HepG2 (cell line): ENCODE data around the gene HS2ST1. TPM values are rescaled to one million over a fixed set of nuclear protein-coding genes. Genes with fewer than 3 reads are reported as not detected.

Experiments used
- ATAC-seq: fragments of 200-7000 bp; cut with Tn5 transposase; 3 replicates; pipeline ENCODE4 v1.9.1; 2020; ENCODE audit warnings: mild to moderate bottlenecking, moderate library complexity
- BruUV-seq: library from RNA; stranded (reverse); fragments of 400-500 nt; replicated peaks from 2 replicates; lab custom pipeline; 2021; lab: Mats Ljungman, UMichigan
- CTCF ChIA-PET: fragments of 300-600 bp; formaldehyde crosslinking; extraction: SDS; loops from one replicate; lab custom pipeline; 2021; ENCODE audit warnings: low total read pairs, inconsistent platforms, low intra/inter-chr PET ratio; lab: Yijun Ruan, JAX
- POLR2A ChIA-PET: fragments of 350-600 bp; sonication (Branson Sonifier 250); formaldehyde crosslinking; loops from one replicate; lab custom pipeline; 2020; ENCODE audit warnings: antibody characterized with exemption, inconsistent platforms; lab: Yijun Ruan, JAX
- DNase-seq: peaks from one replicate; pipeline ENCODE4 v3.0.0-alpha.2; 2015; ENCODE audit warnings: low spot score
- FAIRE-seq: peaks from 3 replicates; lab custom pipeline; 2011; peaks lifted over from hg19 to GRCh38; lab: Jason Lieb, UNC
- H2AFZ ChIP-seq: one replicate; pipeline ENCODE4 v1.6.1; 2011; ENCODE audit warnings: low read length, inconsistent platforms
- H3K27ac ChIP-seq: fragments of 300-600 bp; 3 replicates; pipeline ENCODE4 v1.8.0; 2011; ENCODE audit warnings: mixed run types, mild to moderate bottlenecking, mixed read lengths, low read length, inconsistent platforms; ENCODE audit not compliant: insufficient read depth; ENCODE audit errors: extremely low read length
- H3K27me3 ChIP-seq, 2 experiments: fragments of 200-600 bp in 1 of 2; 2 replicates in 1 of 2; 3 replicates in 1 of 2; pipeline versions ENCODE4 v1.6.0 to v1.8.0; 2011; ENCODE audit warnings: low read length in 2 of 2, mild to moderate bottlenecking in 2 of 2, moderate library complexity in 2 of 2, inconsistent platforms in 1 of 2; ENCODE audit not compliant: insufficient read depth in 2 of 2, control insufficient read depth in 1 of 2
- H3K36me3 ChIP-seq, 2 experiments: fragments of 200-600 bp in 1 of 2; replicated peaks in 1 of 2; 2 replicates in 1 of 2; 3 replicates in 1 of 2; pipeline versions ENCODE4 v1.5.1 to v1.8.0; 2011; ENCODE audit warnings: low read length in 2 of 2, inconsistent platforms in 1 of 2; ENCODE audit not compliant: insufficient read depth in 2 of 2, control insufficient read depth in 1 of 2
- H3K4me1 ChIP-seq: 2 replicates; pipeline ENCODE4 v1.5.1; 2012; ENCODE audit warnings: low read length, inconsistent platforms; ENCODE audit not compliant: insufficient read depth
- H3K4me2 ChIP-seq: 2 replicates; pipeline ENCODE4 v1.6.0; 2011; ENCODE audit warnings: low read depth, low read length, inconsistent platforms
- H3K4me3 ChIP-seq, 3 experiments: fragments of 200-600 bp in 1 of 3; sonication (generic), shearing (Covaris generic) in 1 of 3; replicated peaks in 1 of 3; 2 replicates each; pipeline ENCODE4 v1.5.1; 2011 to 2016; ENCODE audit warnings: low read length in 3 of 3, inconsistent platforms in 2 of 3, low read depth in 2 of 3, mild to moderate bottlenecking in 2 of 3, control low read depth in 1 of 3, mixed read lengths in 1 of 3; ENCODE audit not compliant: insufficient read depth in 1 of 3
- H3K79me2 ChIP-seq: one replicate; pipeline ENCODE4 v1.6.1; 2011; ENCODE audit warnings: low read length, inconsistent platforms; ENCODE audit not compliant: insufficient read depth
- H3K9ac ChIP-seq: 2 replicates; pipeline ENCODE4 v1.6.0; 2011; ENCODE audit warnings: mild to moderate bottlenecking, low read depth, low read length, inconsistent platforms; ENCODE audit not compliant: insufficient read depth
- H3K9me3 ChIP-seq: 2 replicates; pipeline ENCODE4 v1.5.1; 2012; ENCODE audit warnings: mild to moderate bottlenecking, low read length
- H4K20me1 ChIP-seq: 2 replicates; pipeline ENCODE4 v1.6.0; 2011; ENCODE audit warnings: inconsistent platforms, mild to moderate bottlenecking, low read length, moderate library complexity; ENCODE audit not compliant: insufficient read depth
- AGO1 ChIP-seq: fragments of 200-400 bp; formaldehyde crosslinking; IDR thresholded peaks from 2 replicates; pipeline ENCODE4 v1.6.1; 2017; ENCODE audit warnings: mild to moderate bottlenecking, low read depth, low read length, moderate library complexity; ENCODE audit not compliant: poor library complexity, severe bottlenecking
- GABPB1 ChIP-seq: IDR thresholded peaks from 2 replicates; pipeline ENCODE4 v1.6.1; 2016; ENCODE audit warnings: mild to moderate bottlenecking, missing genetic modification reagents, moderate library complexity, missing compliant biosample characterization
- GTF3A ChIP-seq: sonication (generic); formaldehyde crosslinking; conservative IDR thresholded peaks from 2 replicates; pipeline ENCODE4 v1.4.0; 2020; ENCODE audit warnings: mild to moderate bottlenecking, missing genetic modification reagents
- SALL2 ChIP-seq: sonication (generic); formaldehyde crosslinking; IDR thresholded peaks from 2 replicates; pipeline ENCODE4 v1.8.1; 2023; ENCODE audit warnings: mild to moderate bottlenecking, missing genetic modification reagents, inconsistent platforms
- ZSCAN9 ChIP-seq: IDR thresholded peaks from 2 replicates; pipeline ENCODE4 v1.6.1; 2016; ENCODE audit warnings: borderline replicate concordance
- WGBS: methylation state at CpG from one replicate; pipeline ENCODE4 v1.1.6; 2017; ENCODE audit warnings: low lambda C conversion rate; 5-methylcytosine and 5-hydroxymethylcytosine counted together
- in situ Hi-C: cut with HindIII; loops from 2 replicates; pipeline ENCODE4 v1.10.0; 2017; ENCODE audit warnings: low pct_unique_long_range_greater_than_20kb; ENCODE audit not compliant: extremely low pct_ligation_motif_present
- intact Hi-C: fragments of 100-400 bp; cut with micrococcal nuclease; formaldehyde crosslinking; loops from one replicate; pipeline ENCODE4 v1.10.0; 2022; ENCODE audit not compliant: unreplicated experiment
- polyA plus RNA-seq, 8 experiments: library from polyadenylated mRNA; depleted of rRNA in 3 of 8; stranded (reverse) in 7 of 8; unstranded in 1 of 8; fragments of >200 nt; fragmentation: Illumina TruSeq in 4 of 8; extraction: Trizol in 4 of 8; gene quantifications; 2 replicates each; pipeline versions ENCODE4 v1.2.1 to v1.2.3, GENCODE V29; 2011 to 2016; ENCODE audit warnings: low read depth in 4 of 8, missing spikeins in 1 of 8, mixed read lengths in 1 of 8; ENCODE audit not compliant: insufficient read depth in 1 of 8
- total RNA-seq, 5 experiments: library from RNA; depleted of rRNA; stranded (reverse); fragments of >200 nt; fragmentation: Illumina TruSeq; extraction: Trizol; gene quantifications; 2 replicates each; pipeline ENCODE4 v1.2.3, GENCODE V29; 2016; ENCODE audit warnings: low read depth in 1 of 5
- TF ChIP-seq, protein P1 (sequence below): sonication (generic); formaldehyde crosslinking; IDR thresholded peaks from 2 replicates; pipeline ENCODE4 v1.4.0; 2020; ENCODE audit warnings: missing genetic modification reagents
- TF ChIP-seq, protein P2 (sequence below): IDR thresholded peaks from 2 replicates; pipeline ENCODE4 v1.6.1; 2016; ENCODE audit warnings: missing compliant biosample characterization, missing genetic modification reagents, borderline replicate concordance
- TF ChIP-seq, protein P3 (sequence below): sonication (generic); formaldehyde crosslinking; IDR thresholded peaks from 2 replicates; pipeline ENCODE4 v1.4.0; 2020; ENCODE audit warnings: missing genetic modification reagents

HS2ST1 gene
- total and polyA plus RNA-seq, 2 of the 13 experiments (the other 11 are each of a cell fraction or from before 2014, with no cell fraction given) = 22.1 to 58.7 TPM

DNA sequence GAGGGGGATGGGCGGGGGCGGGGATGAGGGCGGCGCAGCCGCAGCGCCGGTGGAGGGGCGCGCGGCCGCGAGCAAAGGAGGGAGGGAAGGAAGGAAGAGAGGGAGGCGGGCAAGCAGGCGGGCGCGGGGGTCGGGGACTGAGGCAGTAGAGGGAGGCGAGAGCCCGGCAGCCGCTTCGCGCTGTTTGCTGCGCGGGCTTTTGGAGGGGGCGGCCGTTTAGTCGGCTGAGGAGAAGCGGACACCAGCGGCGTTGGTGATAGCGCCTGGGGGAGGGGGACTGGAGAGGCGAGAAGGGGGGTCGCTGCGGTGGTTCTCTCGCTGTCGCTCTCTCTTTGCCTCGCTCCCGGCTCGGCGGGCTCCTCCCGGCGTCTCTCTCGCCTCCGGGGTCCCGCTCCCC is at the start of gene HS2ST1 (continued):
- TF ChIP-seq, protein P1, sequence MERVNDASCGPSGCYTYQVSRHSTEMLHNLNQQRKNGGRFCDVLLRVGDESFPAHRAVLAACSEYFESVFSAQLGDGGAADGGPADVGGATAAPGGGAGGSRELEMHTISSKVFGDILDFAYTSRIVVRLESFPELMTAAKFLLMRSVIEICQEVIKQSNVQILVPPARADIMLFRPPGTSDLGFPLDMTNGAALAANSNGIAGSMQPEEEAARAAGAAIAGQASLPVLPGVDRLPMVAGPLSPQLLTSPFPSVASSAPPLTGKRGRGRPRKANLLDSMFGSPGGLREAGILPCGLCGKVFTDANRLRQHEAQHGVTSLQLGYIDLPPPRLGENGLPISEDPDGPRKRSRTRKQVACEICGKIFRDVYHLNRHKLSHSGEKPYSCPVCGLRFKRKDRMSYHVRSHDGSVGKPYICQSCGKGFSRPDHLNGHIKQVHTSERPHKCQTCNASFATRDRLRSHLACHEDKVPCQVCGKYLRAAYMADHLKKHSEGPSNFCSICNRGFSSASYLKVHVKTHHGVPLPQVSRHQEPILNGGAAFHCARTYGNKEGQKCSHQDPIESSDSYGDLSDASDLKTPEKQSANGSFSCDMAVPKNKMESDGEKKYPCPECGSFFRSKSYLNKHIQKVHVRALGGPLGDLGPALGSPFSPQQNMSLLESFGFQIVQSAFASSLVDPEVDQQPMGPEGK (CRISPR knock-in tag) = 0 out of 2 replicates have a peak, but pooled peaks have one; percentile 14
- TF ChIP-seq GABPB1 (CRISPR knock-in tag) (no peak), GTF3A (CRISPR knock-in tag) (0 out of 2 replicates have a peak, but pooled peaks have one; percentile 53)
- TF ChIP-seq, protein P2, sequence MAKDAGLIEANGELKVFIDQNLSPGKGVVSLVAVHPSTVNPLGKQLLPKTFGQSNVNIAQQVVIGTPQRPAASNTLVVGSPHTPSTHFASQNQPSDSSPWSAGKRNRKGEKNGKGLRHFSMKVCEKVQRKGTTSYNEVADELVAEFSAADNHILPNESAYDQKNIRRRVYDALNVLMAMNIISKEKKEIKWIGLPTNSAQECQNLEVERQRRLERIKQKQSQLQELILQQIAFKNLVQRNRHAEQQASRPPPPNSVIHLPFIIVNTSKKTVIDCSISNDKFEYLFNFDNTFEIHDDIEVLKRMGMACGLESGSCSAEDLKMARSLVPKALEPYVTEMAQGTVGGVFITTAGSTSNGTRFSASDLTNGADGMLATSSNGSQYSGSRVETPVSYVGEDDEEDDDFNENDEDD = peak; percentile 43; the same call in 1 of the 2 replicates
- TF ChIP-seq, all 625 proteins: peak for 29

DNA sequence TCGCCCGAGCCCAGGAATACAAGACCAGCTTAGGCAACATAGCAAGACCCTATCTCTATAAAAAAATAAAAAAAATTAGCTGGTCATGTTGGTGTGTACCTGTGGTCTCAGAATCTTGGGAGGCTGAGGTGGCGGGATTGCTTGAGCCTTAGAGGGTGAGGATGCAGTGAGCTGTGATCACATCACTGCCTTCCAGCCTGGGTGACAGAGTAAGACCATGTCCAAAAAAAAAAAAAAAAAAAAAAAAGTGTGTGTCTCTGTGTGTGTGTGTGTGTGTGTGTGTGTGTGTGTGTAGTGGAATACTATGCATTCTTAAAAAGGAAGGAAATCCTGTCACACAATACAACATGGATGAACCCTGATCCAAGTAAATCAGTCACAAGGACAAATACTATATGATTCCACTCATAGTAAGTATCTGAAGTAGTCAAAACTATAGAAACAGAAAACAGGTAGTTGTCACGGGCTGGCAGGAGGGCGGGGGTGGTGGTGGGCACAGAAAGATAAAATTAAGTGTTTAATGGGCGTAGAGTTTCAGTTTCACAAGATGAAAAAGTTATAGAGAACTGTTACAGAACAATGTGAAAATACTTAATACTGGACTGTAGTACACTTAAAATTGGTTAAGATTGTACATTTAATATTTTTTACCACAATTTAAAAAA is 48.3 kb upstream of the HS2ST1 start:
- FAIRE-seq (no peak), ATAC-seq (no peak), DNase-seq (no peak)
- no peaks in the 10 kb centered on the region for H3K9me3 ChIP-seq
- no peak overlapping the region for H3K4me2 ChIP-seq
- H3K27me3 ChIP-seq = no peaks in the 10 kb centered on the region
- H3K36me3 ChIP-seq = peaks cover 1 to 13% of the 10 kb centered on the region in 2 experiments; a peak in 3 of 5 replicates
- H2AFZ ChIP-seq = no peak overlapping the region
- no peaks in the 10 kb centered on the region for H4K20me1 ChIP-seq
- ChIA-PET CTCF (no interaction called here), POLR2A (no interaction called here)
- WGBS = 77% methylated on average over 6 of the region's 6 CpGs
- H3K4me1 ChIP-seq = peaks cover 5% of the 10 kb centered on the region
- no peak overlapping the region for H3K9ac ChIP-seq
- H3K4me3 ChIP-seq = no peak overlapping the region
- in situ Hi-C loops (no loop called here), intact Hi-C loops (no loop called here)
- no peaks in the 10 kb centered on the region for H3K79me2 ChIP-seq
- no peak overlapping the region for H3K27ac ChIP-seq
- BruUV-seq = no TSS peak
- TF ChIP-seq SALL2 (CRISPR knock-in tag) = no peak
- TF ChIP-seq AGO1 = no peak
- TF ChIP-seq ZSCAN9 (CRISPR knock-in tag) = no peak
- TF ChIP-seq, protein P1 (CRISPR knock-in tag) = no peak
- TF ChIP-seq, protein P3, sequence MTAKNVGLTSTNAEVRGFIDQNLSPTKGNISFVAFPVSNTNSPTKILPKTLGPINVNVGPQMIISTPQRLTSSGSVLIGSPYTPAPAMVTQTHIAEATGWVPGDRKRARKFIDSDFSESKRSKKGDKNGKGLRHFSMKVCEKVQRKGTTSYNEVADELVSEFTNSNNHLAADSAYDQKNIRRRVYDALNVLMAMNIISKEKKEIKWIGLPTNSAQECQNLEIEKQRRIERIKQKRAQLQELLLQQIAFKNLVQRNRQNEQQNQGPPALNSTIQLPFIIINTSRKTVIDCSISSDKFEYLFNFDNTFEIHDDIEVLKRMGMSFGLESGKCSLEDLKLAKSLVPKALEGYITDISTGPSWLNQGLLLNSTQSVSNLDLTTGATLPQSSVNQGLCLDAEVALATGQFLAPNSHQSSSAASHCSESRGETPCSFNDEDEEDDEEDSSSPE = no peak
